Keratinocyte (primary cell): Measurements from ENCODE around the gene CSMD2.

Source experiments
- EZH2 ChIP-seq: IDR thresholded peaks from one replicate; pipeline ENCODE4 v1.6.1; 2012; ENCODE audit warnings: inconsistent platforms, mild to moderate bottlenecking, low read length, moderate library complexity
- TF ChIP-seq, protein P1 (sequence below), 3 experiments: IDR thresholded peaks in 1 of 3; conservative IDR thresholded peaks in 1 of 3; optimal IDR thresholded peaks in 1 of 3; 2 replicates in 2 of 3; 3 replicates in 1 of 3; pipeline versions ENCODE3 to v1.5.1; 2011; ENCODE audit warnings: low read length in 3 of 3, mild to moderate bottlenecking in 3 of 3, moderate library complexity in 2 of 3, control low read depth in 1 of 3, inconsistent platforms in 1 of 3; ENCODE audit not compliant: insufficient read depth in 2 of 3; ENCODE audit errors: extremely low read depth in 1 of 3

DNA sequence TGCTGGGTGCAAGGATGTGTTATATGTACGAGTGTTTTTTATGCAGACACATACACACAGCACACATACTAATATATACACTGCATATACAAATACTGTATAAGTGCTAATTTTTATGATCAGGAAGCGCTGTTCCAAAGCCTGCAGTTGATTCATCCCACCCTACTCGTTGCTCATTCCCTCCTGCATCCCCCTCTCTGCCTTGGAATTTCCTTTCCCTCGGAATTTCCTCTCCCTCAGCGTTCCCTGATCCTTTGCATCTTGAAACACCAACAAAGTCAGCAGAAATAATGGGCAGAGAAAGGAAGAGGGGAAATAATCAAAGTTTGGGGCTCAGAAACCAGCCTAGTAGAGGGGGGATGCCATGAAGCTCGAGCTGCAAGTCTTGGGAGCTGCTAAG is 98.9 kb downstream of the CSMD2 start:
- TF ChIP-seq, protein P1, sequence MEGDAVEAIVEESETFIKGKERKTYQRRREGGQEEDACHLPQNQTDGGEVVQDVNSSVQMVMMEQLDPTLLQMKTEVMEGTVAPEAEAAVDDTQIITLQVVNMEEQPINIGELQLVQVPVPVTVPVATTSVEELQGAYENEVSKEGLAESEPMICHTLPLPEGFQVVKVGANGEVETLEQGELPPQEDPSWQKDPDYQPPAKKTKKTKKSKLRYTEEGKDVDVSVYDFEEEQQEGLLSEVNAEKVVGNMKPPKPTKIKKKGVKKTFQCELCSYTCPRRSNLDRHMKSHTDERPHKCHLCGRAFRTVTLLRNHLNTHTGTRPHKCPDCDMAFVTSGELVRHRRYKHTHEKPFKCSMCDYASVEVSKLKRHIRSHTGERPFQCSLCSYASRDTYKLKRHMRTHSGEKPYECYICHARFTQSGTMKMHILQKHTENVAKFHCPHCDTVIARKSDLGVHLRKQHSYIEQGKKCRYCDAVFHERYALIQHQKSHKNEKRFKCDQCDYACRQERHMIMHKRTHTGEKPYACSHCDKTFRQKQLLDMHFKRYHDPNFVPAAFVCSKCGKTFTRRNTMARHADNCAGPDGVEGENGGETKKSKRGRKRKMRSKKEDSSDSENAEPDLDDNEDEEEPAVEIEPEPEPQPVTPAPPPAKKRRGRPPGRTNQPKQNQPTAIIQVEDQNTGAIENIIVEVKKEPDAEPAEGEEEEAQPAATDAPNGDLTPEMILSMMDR (optimal IDR thresholded peaks at IDR 0.05 in 1 of 3, IDR thresholded peaks at IDR 0.05 in 1 of 3, conservative IDR thresholded peaks at IDR 0.05 in 1 of 3; ENCODE audit: extremely low read depth in 1 of 3, insufficient read depth in 2 of 3, low read length in 3 of 3), result no peak
- no peak for TF ChIP-seq EZH2
